ENCODE results near the gene CD44.

The CD44 gene

DNA sequence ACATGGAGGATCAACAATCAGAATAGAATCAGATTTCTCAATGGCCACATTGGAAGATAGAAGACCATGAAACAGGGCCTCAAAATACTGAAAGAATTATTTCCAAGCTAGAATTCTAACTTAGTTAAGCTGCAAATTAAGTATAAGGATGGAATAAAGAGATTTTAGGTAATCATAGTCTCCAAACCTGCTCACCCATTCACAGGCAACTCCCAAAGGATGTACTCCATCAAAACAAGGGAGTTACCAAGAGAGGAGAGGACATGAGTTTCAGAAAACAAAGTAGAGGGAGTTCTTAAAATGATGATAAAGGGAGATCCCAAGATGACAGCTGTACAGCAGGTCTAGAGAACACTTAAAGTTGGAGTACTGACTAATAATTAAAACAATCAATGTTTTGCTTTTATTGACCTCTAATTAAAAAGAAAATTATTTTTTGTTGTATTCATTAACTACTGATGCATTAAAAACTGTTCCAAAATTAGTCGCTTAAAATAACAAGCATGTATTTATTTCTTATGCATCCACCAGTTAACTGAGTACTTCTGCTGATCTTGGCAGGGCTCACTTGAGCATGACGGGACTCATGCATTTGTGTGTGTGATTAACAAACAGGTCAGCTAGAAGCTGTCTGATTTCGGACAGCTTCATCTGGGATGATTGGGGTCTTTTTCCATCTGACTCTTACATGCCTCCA, 95.6 kb downstream of the CD44 start:
- DNase-seq (ENCODE audit: low read depth) = no peak
- TF ChIP-seq, protein P1, sequence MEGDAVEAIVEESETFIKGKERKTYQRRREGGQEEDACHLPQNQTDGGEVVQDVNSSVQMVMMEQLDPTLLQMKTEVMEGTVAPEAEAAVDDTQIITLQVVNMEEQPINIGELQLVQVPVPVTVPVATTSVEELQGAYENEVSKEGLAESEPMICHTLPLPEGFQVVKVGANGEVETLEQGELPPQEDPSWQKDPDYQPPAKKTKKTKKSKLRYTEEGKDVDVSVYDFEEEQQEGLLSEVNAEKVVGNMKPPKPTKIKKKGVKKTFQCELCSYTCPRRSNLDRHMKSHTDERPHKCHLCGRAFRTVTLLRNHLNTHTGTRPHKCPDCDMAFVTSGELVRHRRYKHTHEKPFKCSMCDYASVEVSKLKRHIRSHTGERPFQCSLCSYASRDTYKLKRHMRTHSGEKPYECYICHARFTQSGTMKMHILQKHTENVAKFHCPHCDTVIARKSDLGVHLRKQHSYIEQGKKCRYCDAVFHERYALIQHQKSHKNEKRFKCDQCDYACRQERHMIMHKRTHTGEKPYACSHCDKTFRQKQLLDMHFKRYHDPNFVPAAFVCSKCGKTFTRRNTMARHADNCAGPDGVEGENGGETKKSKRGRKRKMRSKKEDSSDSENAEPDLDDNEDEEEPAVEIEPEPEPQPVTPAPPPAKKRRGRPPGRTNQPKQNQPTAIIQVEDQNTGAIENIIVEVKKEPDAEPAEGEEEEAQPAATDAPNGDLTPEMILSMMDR (conservative IDR thresholded peaks at IDR 0.05; ENCODE audit: low read depth, low read length) = no peak
- no peak overlapping the region for H3K4me3 ChIP-seq (ENCODE audit: low read depth, low read length)

DNA sequence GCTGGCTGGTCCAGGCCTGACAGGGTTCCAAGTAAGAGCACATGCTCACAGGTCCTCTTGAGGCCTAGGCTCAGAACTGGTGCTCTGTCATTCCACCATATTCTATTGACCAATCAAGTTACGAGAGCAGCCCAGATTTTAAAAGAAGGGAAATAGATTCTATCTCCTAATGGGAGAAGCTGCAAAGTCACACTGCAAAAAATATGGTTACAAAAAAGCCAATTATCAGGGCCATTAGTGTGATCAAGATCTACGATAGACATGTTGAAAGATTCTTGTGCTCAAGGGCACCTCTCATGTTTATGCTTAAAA, 96.1 kb downstream of the CD44 start:
- TF ChIP-seq, protein P1 (conservative IDR thresholded peaks at IDR 0.05; ENCODE audit: low read depth, low read length) = no peak
- no peak overlapping the region for H3K4me3 ChIP-seq (ENCODE audit: low read depth, low read length)
- no peak for DNase-seq (ENCODE audit: low read depth)

DNA sequence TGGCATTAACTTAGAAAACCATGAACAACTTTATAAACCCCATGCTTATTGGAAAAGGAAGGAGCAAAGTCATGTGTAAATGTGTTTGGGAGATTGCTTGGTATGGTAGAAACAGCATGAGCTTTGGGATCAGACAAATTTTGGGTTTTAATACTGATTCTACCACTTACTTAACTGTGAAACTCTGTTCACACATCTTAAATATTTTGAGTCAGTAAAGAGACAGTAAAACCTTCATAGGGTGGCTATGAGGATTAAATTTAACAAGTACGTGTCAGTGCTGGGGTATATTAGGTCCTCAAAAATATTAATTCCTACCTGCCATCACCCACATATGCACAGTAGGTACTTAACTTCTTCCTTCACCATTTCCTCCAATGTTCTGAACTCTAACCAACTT, 96.5 kb downstream of the CD44 start:
- DNase-seq (ENCODE audit: low read depth) = no peak
- no peak overlapping the region for H3K4me3 ChIP-seq (ENCODE audit: low read depth, low read length)

DNA sequence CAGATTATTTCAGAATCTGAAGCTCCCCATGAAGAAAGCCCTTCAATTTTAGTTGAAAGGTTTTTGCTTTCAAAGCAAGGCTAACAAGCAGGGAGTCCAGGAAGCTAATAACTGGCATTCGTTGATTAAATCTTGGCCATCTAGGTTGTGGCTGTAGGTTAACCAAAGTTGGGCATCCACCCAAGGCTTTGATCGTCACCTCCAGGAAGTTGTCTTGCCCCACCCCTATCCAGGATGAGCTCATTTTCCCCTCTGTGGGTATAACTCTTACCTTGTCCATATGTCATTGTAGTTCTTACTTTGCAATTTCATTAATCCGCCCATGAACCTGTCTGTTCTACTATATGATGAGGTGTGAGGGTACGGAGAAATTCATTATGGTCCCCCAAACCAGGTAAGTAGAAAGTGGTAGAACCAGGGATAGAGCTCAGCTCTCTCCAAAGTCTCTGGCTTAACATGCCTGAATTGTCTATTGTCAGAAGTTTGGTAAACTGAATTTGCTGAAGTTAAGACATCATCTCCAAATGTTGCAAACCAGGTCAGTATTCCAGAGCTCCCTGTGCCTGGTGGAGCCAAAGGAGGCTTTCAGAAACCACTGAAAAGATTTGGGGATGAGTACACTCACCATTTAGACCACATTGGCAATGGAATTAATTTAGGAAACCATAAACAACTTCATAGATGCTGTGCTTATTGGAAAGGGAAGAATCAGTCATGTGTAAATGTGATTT, 97.1 kb downstream of the CD44 start:
- DNase-seq (ENCODE audit: low read depth) = no peak
- TF ChIP-seq, protein P1 (conservative IDR thresholded peaks at IDR 0.05; ENCODE audit: low read depth, low read length) = no peak
- H3K4me3 ChIP-seq (ENCODE audit: low read depth, low read length) = no peak overlapping the region

More for the DNA sequence above, 96.5 kb downstream of the CD44 start:
- TF ChIP-seq, protein P1 (conservative IDR thresholded peaks at IDR 0.05; ENCODE audit: low read depth, low read length) = no peak

DNA sequence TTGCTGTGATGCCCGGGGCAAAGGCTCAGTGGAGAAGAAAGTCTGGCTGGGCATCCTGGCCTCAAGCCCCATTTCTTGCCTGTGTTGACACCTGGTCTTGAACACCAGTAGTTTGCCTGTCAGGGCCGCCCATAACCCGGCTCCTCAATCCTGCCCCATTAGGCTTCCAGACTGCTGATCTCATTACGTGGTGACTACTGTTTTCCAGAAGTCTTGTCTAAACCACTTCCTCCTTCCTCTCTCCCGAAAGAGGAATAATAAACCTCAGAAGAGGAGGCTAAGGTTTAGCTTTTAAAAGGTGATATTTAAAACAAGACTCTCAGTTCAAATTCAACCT, 97.7 kb downstream of the CD44 start:
- peak; percentile 39 for DNase-seq (ENCODE audit: low read depth)
- TF ChIP-seq, protein P1 (conservative IDR thresholded peaks at IDR 0.05; ENCODE audit: low read depth, low read length) = no peak
- no peak overlapping the region for H3K4me3 ChIP-seq (ENCODE audit: low read depth, low read length)

DNA sequence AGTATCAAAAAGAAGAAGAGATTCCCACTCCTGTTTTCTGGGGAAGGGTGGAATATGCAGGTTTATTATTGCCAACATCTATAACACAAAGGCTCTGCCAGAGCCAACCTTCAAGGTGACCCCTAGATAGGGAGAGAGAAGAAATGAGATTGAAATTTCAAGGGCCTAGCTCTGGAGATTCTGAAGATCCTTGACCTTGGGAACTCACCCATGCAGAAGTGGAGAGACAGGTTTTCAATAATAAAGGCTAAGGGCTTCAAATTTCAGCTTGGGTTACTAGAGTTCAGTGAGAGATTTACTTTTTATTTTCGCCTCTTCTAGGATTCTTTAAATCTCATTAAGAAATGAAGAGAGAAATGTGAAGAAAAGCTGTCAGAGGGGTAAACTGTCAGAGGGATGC, 98.4 kb downstream of the CD44 start:
- no peak for DNase-seq (ENCODE audit: low read depth)
- TF ChIP-seq, protein P1 (conservative IDR thresholded peaks at IDR 0.05; ENCODE audit: low read depth, low read length) = no peak
- H3K4me3 ChIP-seq (ENCODE audit: low read depth, low read length) = no peak overlapping the region
